GM12874 (cell line): ENCODE results near the gene ADD1.

Source experiments
- TF ChIP-seq, protein P1 (sequence below): IDR thresholded peaks from 2 replicates; pipeline ENCODE4 v1.5.1; 2011; ENCODE audit warnings: low read depth, mild to moderate bottlenecking, control low read depth, low read length, moderate library complexity; ENCODE audit not compliant: insufficient read depth

ADD1 gene

DNA sequence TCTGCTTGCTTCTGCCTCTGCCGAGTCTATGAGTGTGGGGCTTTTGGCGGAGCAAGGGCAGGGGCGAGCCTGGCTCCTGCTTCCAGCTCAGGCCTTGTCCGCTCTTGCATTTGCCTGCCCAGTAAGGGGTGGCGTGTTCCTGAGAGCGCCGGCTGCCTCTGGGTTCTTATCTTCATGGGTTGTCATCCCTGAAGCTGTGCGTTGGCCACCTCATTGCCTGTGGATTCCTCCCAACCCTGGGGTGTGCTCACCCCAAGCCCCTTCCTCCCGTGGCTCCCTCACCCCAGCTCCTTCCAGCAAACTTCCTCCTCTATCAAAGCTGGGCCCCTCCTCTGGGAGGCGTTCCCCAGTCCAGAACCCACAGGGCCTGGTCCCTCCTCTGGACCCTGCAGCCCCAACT, 33.3 kb upstream of the ADD1 start:
- TF ChIP-seq, protein P1, sequence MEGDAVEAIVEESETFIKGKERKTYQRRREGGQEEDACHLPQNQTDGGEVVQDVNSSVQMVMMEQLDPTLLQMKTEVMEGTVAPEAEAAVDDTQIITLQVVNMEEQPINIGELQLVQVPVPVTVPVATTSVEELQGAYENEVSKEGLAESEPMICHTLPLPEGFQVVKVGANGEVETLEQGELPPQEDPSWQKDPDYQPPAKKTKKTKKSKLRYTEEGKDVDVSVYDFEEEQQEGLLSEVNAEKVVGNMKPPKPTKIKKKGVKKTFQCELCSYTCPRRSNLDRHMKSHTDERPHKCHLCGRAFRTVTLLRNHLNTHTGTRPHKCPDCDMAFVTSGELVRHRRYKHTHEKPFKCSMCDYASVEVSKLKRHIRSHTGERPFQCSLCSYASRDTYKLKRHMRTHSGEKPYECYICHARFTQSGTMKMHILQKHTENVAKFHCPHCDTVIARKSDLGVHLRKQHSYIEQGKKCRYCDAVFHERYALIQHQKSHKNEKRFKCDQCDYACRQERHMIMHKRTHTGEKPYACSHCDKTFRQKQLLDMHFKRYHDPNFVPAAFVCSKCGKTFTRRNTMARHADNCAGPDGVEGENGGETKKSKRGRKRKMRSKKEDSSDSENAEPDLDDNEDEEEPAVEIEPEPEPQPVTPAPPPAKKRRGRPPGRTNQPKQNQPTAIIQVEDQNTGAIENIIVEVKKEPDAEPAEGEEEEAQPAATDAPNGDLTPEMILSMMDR: no peak

DNA sequence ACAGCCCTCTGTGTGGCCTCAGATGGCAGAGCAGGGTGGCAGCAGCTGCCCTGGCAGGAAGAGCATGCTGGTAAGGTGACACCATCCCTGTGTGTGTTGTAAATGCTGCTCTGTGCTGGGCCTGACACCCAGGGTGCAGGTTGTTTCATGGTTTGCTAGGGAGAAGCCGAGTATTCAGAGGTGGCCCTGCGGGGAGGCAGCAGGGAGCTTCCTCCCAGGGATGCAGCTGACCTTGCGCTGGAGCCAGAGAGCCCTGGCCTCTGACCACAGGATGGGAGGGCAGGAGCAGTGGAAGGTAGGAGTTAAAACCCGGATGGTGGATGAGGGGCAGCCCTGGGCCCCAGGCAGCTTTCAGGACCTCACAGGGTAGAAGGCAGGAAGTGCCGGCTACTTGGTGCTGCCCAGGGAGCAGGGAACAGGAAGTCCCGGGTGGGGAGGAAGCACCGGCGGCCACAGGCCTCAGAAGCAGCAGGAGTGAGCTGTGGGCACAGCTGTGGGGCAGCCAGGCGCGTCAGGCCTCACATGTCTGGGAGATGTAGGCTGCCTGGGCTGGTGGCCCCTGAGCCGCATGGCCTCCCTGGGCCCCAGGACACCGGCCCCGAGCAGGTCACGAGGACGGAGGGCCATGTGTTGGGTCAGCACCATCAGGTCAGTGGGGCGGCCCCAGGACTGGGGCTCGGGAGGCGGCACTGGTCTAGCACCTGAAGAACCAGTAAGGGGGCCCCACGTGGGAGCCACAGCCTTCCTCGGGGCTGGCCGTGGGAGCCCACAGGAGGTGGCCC, 31.6 kb upstream of the ADD1 start:
- TF ChIP-seq, protein P1: no peak

DNA sequence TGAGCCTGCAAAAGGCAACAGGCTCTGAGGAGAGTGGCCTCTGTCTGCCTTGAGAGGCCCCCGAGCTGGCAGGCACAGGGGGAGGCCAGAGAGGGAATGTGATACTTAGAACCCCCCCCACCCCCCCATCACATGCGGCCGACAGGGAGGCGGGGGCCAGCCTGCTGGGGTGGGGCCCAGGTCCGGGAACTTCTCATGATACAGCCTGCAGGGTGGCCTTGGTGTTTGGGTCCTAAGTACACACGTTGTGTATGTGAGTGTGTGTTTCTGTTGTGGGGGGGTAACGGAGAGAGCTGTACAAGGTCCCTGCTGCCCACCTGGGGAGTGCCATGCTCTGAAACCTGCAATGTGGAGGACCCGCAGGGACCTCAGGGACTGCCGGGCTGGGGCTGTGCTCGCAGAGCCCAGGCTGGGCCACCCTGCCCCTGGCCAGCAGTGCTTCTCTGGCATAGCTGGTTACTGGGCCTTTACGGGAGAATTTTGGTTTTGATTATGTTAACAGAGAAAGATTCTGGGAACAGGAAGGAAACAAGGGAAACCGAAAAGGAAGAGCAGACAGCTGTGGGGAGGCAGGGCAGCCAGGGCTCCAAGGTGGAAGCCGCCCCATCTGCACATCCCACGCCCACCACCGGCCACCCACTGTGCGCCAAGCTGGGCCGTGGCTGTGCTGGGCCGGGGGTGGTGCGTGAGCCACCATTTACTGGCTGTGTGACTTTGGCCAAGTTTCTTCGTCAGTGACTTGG, 30.9 kb upstream of the ADD1 start:
- TF ChIP-seq, protein P1: no peak

DNA sequence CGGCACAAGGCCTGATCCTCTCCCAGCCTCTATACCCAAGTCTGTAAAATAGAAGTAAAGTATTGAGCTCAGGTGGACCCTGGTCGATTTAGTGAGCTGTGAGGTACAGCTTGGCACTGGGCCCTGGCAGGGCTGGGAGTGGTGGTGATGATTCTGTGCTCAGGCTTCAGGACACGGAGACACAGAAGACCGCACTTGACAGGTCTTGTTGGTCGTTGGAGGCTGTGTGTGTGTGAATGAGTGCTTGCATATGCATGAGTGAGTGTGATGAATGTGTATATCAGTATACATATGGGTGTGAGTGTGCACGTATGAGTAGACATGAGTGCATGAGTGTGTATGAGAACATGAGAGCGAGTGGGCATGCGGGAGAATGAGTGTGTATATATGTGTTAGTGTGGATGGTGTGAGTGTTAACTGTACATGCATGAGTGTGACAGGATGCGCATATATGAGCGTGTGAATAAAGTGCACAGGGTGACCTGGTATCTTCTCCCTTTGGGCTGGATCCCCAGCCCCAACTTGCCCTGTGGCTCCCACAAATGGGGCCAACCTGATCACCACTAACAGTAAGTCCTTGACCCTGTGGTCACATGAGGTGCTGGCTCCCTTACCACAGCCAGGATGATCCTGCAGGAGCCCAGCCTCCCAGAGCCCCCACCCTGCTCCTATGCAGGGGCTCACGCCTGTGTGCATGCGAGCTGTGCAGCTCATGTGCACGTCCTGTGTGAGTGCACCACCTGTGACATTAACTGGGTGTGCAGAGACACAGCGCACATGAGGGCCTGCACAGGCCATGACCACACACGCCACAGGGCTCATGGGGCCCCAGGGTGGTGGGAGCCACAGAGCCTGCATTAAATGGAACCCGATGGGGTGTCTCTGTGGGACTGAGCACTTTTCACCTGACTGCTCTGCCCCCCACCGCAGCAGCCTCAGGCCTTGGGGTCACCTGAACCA, 29.9 kb upstream of the ADD1 start:
- TF ChIP-seq, protein P1: no peak

DNA sequence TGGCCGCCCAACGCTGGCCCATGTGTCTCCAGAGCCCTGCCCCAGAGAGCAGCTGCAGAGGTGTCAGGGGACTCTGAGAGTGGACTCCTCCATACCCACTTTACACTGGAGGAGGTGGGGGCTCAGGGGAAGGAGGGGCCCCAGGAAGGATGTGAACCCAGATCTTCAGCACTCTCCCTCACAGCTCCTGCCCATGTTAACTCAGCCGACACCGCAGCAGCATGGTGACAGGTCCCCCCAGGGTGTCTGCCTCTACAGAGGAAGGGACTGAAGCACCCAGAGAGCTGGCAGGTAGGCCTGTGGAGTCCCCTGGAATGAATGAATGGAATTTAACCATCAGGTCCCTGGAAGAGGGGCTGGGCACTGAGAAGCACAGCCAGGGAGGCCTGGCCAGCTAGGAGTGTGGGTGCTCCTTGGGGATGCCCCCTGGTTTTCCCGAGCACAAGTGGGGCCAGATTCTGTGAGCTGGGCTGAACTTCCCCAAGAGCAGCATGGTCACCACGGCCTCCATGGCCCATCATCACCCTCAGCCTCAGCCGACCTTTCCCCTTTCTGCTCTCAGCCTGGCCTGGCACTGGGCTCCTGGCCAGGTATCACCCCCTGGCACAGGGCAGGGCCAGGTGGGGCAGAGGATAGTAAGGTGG, 28.9 kb upstream of the ADD1 start:
- TF ChIP-seq, protein P1: no peak

DNA sequence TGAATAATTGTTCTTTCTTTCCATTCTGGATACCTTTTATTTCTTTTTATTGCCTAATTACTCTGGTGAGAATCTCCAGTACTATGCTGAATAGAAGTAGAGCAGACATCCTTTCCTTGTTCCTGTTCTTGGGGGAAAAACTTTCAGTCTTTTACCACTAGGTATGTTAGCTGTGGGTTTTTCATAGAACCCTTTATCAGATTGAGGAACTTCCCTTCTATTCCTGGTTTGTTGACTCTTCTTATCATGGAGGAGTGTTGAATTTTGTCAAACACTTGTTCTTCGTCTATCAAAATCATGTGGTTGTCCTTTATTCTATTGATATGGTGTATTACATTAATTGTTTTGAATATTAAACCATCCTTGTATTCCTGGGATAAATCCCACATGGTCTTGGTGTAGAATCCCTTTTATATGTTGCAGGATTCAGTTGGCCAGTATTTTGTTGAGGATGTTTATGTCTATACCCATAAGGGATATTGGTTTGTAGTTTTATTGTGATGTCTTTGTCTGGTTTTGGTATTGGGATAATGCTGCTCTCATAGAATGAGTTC, 27.2 kb upstream of the ADD1 start:
- TF ChIP-seq, protein P1: no peak
